ENCODE results near the gene RBBP4.

Gene RBBP4

DNA sequence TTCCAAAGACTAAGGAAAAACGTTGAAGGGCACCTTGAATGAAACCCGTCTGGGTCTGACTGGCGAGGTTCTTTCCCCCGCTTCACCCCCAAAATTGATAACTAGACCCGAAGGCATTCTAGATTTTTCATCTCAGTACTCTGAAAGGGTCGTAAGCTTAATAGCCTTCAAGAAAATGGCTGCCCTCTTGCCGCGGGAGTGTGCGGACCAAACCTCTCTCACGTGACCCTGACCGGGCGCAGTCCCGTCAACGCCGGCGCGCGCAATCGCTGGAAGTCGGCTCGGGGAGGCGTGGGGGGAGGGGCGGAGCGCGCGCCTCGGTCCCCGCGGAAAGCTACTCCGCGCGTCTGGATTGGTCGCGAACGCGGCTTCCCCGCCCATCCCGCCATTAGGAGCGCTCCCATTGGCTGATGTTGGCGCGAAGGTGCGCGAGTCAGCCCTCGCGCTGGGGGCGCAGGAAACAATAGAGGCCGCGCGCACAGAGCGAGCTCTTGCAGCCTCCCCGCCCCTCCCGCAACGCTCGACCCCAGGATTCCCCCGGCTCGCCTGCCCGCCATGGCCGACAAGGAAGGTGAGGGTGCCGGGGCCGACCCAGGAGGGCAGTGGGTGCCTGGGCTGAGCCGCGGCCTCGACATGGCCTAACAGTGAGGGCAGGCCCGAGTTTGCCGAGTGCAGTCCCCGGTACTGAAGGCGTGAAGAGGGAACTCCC, at the start of gene RBBP4:
TSS of gene RBBP4 (plus strand) at position 457 of the 709 bp plus-strand sequence. CDS start at position 556, 99 bp downstream.
- ChIA-PET POLR2A (ENCODE audit: low non-redundant PET) (interaction anchor here (0.5 to 0.9 kb wide), 3 partner anchors 11 to 51 kb away, joined by 3 to 5 read pairs (median 3); no protein-coding TSS in a partner anchor), CTCF (interaction anchor here (0.5 to 0.6 kb wide), 2 partner anchors 26 to 55 kb away, joined by 3 read pairs; no protein-coding TSS in a partner anchor)
- DNase-seq (ENCODE audit: low spot score): peak; percentile 98
- peak within 1 kb of the TSS; percentile 94 for H3K27ac ChIP-seq
- TF ChIP-seq, protein P1, sequence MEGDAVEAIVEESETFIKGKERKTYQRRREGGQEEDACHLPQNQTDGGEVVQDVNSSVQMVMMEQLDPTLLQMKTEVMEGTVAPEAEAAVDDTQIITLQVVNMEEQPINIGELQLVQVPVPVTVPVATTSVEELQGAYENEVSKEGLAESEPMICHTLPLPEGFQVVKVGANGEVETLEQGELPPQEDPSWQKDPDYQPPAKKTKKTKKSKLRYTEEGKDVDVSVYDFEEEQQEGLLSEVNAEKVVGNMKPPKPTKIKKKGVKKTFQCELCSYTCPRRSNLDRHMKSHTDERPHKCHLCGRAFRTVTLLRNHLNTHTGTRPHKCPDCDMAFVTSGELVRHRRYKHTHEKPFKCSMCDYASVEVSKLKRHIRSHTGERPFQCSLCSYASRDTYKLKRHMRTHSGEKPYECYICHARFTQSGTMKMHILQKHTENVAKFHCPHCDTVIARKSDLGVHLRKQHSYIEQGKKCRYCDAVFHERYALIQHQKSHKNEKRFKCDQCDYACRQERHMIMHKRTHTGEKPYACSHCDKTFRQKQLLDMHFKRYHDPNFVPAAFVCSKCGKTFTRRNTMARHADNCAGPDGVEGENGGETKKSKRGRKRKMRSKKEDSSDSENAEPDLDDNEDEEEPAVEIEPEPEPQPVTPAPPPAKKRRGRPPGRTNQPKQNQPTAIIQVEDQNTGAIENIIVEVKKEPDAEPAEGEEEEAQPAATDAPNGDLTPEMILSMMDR (conservative IDR thresholded peaks at IDR 0.05; ENCODE audit: low read depth): no peak

DNA sequence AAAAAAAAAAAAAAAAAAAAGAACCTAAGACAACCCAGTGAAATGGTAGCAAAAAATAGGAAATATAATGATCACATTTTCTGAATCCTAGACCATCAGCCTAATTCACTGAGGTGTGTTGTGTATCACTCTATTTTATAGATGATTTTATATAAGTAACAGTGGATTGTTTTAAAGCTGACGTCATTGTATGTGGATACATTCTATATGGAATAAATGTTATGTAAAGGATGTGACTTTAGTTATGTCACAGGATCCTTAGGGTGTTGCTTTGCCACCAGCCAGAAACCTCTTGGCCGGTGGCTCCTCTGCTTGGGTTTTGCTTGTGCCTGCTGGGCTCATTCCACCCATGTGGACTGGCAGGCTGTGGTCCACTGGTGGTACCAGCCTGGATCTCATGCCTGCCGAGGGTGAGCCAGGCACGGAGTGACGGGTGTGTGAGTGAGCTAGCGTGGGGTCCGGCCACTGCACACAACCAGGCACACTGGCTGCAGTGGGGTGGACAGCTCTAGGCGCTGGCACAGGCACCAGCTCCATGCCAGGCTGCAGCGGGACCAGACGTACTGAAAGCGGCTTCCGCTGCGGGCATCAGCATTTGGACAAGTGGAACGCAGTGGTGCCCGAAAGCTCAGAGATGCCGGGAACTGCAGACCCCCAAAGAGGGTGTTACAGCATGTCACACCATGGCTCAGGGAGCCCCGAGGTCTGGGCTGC, 45.1 kb upstream of the RBBP4 start:
- ChIA-PET CTCF (no interaction called here), POLR2A (ENCODE audit: low non-redundant PET) (no interaction called here)
- TF ChIP-seq, protein P1 (conservative IDR thresholded peaks at IDR 0.05; ENCODE audit: low read depth): no peak
- DNase-seq (ENCODE audit: low spot score): no peak
- H3K27ac ChIP-seq: peak overlapping the region; percentile 5; the same call in 1 of the 2 replicates

DNA sequence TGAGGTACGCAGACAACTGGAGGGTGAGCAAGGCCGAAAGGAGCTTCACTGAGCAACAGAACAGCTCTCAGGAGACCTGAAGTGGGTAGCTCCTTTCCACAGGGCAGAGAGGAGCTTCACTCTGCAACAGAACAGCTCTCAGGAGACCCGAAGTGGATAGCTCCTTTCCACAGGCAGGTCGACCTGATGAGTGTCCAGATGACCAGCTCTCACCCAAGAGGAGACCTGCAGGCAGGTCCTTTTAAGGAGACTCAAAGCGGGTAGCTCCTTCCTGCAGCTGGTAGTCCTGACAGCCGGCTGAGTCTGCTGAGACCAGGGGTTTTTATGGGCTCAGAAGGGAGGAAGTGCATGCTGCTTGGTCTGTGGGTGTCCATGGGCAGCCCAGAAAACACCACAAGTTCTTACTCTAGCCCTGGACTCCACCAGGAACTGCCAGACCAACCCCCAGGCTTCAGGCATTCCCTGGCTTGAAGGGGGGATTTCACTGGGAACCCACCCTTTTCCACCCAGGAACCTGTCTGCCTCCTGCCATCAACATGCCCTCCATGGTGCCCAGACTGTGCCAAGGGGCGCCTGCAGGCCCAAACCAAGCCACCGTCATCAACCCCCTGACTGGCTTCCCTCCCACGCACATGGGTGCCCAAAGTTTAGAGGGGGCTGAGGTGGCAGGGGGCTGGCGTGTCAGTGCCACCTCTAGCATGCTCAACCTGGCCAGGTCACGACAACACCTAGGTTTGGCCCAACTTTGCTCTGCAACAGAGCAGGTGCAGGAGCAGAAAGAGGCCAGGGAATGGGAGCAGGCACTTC, 44.2 kb upstream of the RBBP4 start:
- H3K27ac ChIP-seq: peak overlapping the region; percentile 5; the same call in 1 of the 2 replicates
- no peak for DNase-seq (ENCODE audit: low spot score)
- TF ChIP-seq, protein P1 (conservative IDR thresholded peaks at IDR 0.05; ENCODE audit: low read depth): no peak
- ChIA-PET POLR2A (ENCODE audit: low non-redundant PET) (no interaction called here), CTCF (no interaction called here)

- ChIA-PET POLR2A (ENCODE audit: low non-redundant PET) (no interaction called here), CTCF (no interaction called here)
- DNase-seq (ENCODE audit: low spot score): no peak
- TF ChIP-seq, protein P1 (conservative IDR thresholded peaks at IDR 0.05; ENCODE audit: low read depth): no peak
- no peak overlapping the region for H3K27ac ChIP-seq
Measured at GRCh38 chr1:32609180-32609579, 41.8 kb upstream of the RBBP4 start.

- POLR2A ChIA-PET (ENCODE audit: low non-redundant PET): interaction anchor here (0.6 kb wide), 1 partner anchor 24 kb away, joined by 3 read pairs; no protein-coding TSS in a partner anchor
Measured at GRCh38 chr1:32611859-32612188, 39.2 kb upstream of the RBBP4 start.

More at GRCh38 chr1:32611859-32612188, 39.2 kb upstream of the RBBP4 start:
- H3K27ac ChIP-seq: peak overlapping the region; percentile 31
- DNase-seq (ENCODE audit: low spot score): peak; percentile 40
- TF ChIP-seq, protein P1 (conservative IDR thresholded peaks at IDR 0.05; ENCODE audit: low read depth): no peak
- CTCF ChIA-PET: interaction anchor here (0.6 to 1.0 kb wide), 2 partner anchors 204 to 210 kb away, joined by 4 to 5 read pairs; no protein-coding TSS in a partner anchor
